HepG2 (cell line): ENCODE data around the gene IQCH. TPM values are rescaled to one million over a fixed set of nuclear protein-coding genes. Genes with fewer than 3 reads are reported as not detected.

ENCODE experiments used
- ATAC-seq: fragments of 200-7000 bp; cut with Tn5 transposase; 3 replicates; pipeline ENCODE4 v1.9.1; 2020; ENCODE audit warnings: mild to moderate bottlenecking, moderate library complexity
- BruUV-seq: library from RNA; stranded (reverse); fragments of 400-500 nt; replicated peaks from 2 replicates; lab custom pipeline; 2021; lab: Mats Ljungman, UMichigan
- CTCF ChIA-PET: fragments of 300-600 bp; formaldehyde crosslinking; extraction: SDS; loops from one replicate; lab custom pipeline; 2021; ENCODE audit warnings: low total read pairs, inconsistent platforms, low intra/inter-chr PET ratio; lab: Yijun Ruan, JAX
- POLR2A ChIA-PET: fragments of 350-600 bp; sonication (Branson Sonifier 250); formaldehyde crosslinking; loops from one replicate; lab custom pipeline; 2020; ENCODE audit warnings: antibody characterized with exemption, inconsistent platforms; lab: Yijun Ruan, JAX
- DNase-seq: peaks from one replicate; pipeline ENCODE4 v3.0.0-alpha.2; 2015; ENCODE audit warnings: low spot score
- FAIRE-seq: peaks from 3 replicates; lab custom pipeline; 2011; peaks lifted over from hg19 to GRCh38; lab: Jason Lieb, UNC
- H2AFZ ChIP-seq: one replicate; pipeline ENCODE4 v1.6.1; 2011; ENCODE audit warnings: low read length, inconsistent platforms
- H3K27ac ChIP-seq: fragments of 300-600 bp; 3 replicates; pipeline ENCODE4 v1.8.0; 2011; ENCODE audit warnings: mixed run types, mild to moderate bottlenecking, mixed read lengths, low read length, inconsistent platforms; ENCODE audit not compliant: insufficient read depth; ENCODE audit errors: extremely low read length
- H3K27me3 ChIP-seq, 2 experiments: fragments of 200-600 bp in 1 of 2; 2 replicates in 1 of 2; 3 replicates in 1 of 2; pipeline versions ENCODE4 v1.6.0 to v1.8.0; 2011; ENCODE audit warnings: low read length in 2 of 2, mild to moderate bottlenecking in 2 of 2, moderate library complexity in 2 of 2, inconsistent platforms in 1 of 2; ENCODE audit not compliant: insufficient read depth in 2 of 2, control insufficient read depth in 1 of 2
- H3K36me3 ChIP-seq, 2 experiments: fragments of 200-600 bp in 1 of 2; replicated peaks in 1 of 2; 2 replicates in 1 of 2; 3 replicates in 1 of 2; pipeline versions ENCODE4 v1.5.1 to v1.8.0; 2011; ENCODE audit warnings: low read length in 2 of 2, inconsistent platforms in 1 of 2; ENCODE audit not compliant: insufficient read depth in 2 of 2, control insufficient read depth in 1 of 2
- H3K4me1 ChIP-seq: 2 replicates; pipeline ENCODE4 v1.5.1; 2012; ENCODE audit warnings: low read length, inconsistent platforms; ENCODE audit not compliant: insufficient read depth
- H3K4me2 ChIP-seq: 2 replicates; pipeline ENCODE4 v1.6.0; 2011; ENCODE audit warnings: low read depth, low read length, inconsistent platforms
- H3K4me3 ChIP-seq, 3 experiments: fragments of 200-600 bp in 1 of 3; sonication (generic), shearing (Covaris generic) in 1 of 3; replicated peaks in 1 of 3; 2 replicates each; pipeline ENCODE4 v1.5.1; 2011 to 2016; ENCODE audit warnings: low read length in 3 of 3, inconsistent platforms in 2 of 3, low read depth in 2 of 3, mild to moderate bottlenecking in 2 of 3, control low read depth in 1 of 3, mixed read lengths in 1 of 3; ENCODE audit not compliant: insufficient read depth in 1 of 3
- H3K79me2 ChIP-seq: one replicate; pipeline ENCODE4 v1.6.1; 2011; ENCODE audit warnings: low read length, inconsistent platforms; ENCODE audit not compliant: insufficient read depth
- H3K9ac ChIP-seq: 2 replicates; pipeline ENCODE4 v1.6.0; 2011; ENCODE audit warnings: mild to moderate bottlenecking, low read depth, low read length, inconsistent platforms; ENCODE audit not compliant: insufficient read depth
- H3K9me3 ChIP-seq: 2 replicates; pipeline ENCODE4 v1.5.1; 2012; ENCODE audit warnings: mild to moderate bottlenecking, low read length
- H4K20me1 ChIP-seq: 2 replicates; pipeline ENCODE4 v1.6.0; 2011; ENCODE audit warnings: inconsistent platforms, mild to moderate bottlenecking, low read length, moderate library complexity; ENCODE audit not compliant: insufficient read depth
- AHR ChIP-seq: IDR thresholded peaks from 2 replicates; pipeline ENCODE4 v1.6.1; 2018; ENCODE audit warnings: missing genetic modification reagents, missing compliant biosample characterization
- ATF6 ChIP-seq: sonication (generic); formaldehyde crosslinking; conservative IDR thresholded peaks from 2 replicates; pipeline ENCODE4 v1.4.0; 2020; ENCODE audit warnings: missing genetic modification reagents
- DRAP1 ChIP-seq: IDR thresholded peaks from 2 replicates; pipeline ENCODE4 v1.6.1; 2016; ENCODE audit warnings: missing genetic modification reagents, missing compliant biosample characterization
- HNRNPUL1 ChIP-seq: fragments of 200-400 bp; formaldehyde crosslinking; IDR thresholded peaks from 2 replicates; pipeline ENCODE4 v1.6.1; 2017; ENCODE audit warnings: low read depth, mild to moderate bottlenecking, low read length, moderate library complexity
- MAZ ChIP-seq, 2 experiments: sonication (generic) in 1 of 2; formaldehyde crosslinking in 1 of 2; IDR thresholded peaks; 2 replicates each; pipeline versions ENCODE4 v1.5.0 to v1.6.1; 2012 to 2020; ENCODE audit warnings: low read depth in 2 of 2, mild to moderate bottlenecking in 2 of 2, borderline replicate concordance in 1 of 2, improper control_type of control experiment in 1 of 2, low read length in 1 of 2, missing genetic modification reagents in 1 of 2, moderate library complexity in 1 of 2
- MTA1 ChIP-seq: sonication (generic); formaldehyde crosslinking; IDR thresholded peaks from 2 replicates; pipeline ENCODE4 v1.4.0; 2020; ENCODE audit warnings: missing genetic modification reagents, mild to moderate bottlenecking, borderline replicate concordance
- REL ChIP-seq: sonication (generic); formaldehyde crosslinking; conservative IDR thresholded peaks from 2 replicates; pipeline ENCODE4 v1.8.0; 2022; ENCODE audit warnings: mild to moderate bottlenecking, missing genetic modification reagents, moderate library complexity
- SALL2 ChIP-seq: sonication (generic); formaldehyde crosslinking; IDR thresholded peaks from 2 replicates; pipeline ENCODE4 v1.8.1; 2023; ENCODE audit warnings: mild to moderate bottlenecking, missing genetic modification reagents, inconsistent platforms
- SPEN ChIP-seq: sonication (generic); formaldehyde crosslinking; IDR thresholded peaks from 2 replicates; pipeline ENCODE4 v1.5.1; 2020; ENCODE audit warnings: low read depth, mild to moderate bottlenecking, missing genetic modification reagents
- TFDP1 ChIP-seq: IDR thresholded peaks from 2 replicates; pipeline ENCODE4 v1.6.1; 2016; ENCODE audit warnings: missing compliant biosample characterization, missing genetic modification reagents, borderline replicate concordance
- ZBTB2 ChIP-seq: sonication (generic); formaldehyde crosslinking; IDR thresholded peaks from 2 replicates; pipeline ENCODE4 v1.8.0; 2022; ENCODE audit warnings: low read depth, missing genetic modification reagents
- ZFP91 ChIP-seq: sonication (generic); formaldehyde crosslinking; IDR thresholded peaks from 2 replicates; pipeline ENCODE4 v1.9.0; 2022; ENCODE audit warnings: missing genetic modification reagents, mild to moderate bottlenecking, borderline replicate concordance
- ZNF484 ChIP-seq: sonication (generic); formaldehyde crosslinking; IDR thresholded peaks from 2 replicates; pipeline ENCODE4 v1.5.1; 2020; ENCODE audit warnings: mild to moderate bottlenecking, low read depth, missing genetic modification reagents, borderline replicate concordance
- ZNF562 ChIP-seq: sonication (generic); formaldehyde crosslinking; IDR thresholded peaks from 2 replicates; pipeline ENCODE4 v1.8.0; 2022; ENCODE audit warnings: missing genetic modification reagents, borderline replicate concordance
- ZNF597 ChIP-seq: sonication (generic); formaldehyde crosslinking; IDR thresholded peaks from 2 replicates; pipeline ENCODE4 v1.5.0; 2020; ENCODE audit warnings: missing genetic modification reagents
- ZNF672 ChIP-seq: sonication (generic); formaldehyde crosslinking; IDR thresholded peaks from 2 replicates; pipeline ENCODE4 v1.8.1; 2022; ENCODE audit warnings: missing genetic modification reagents
- ZNF724P ChIP-seq: sonication (generic); formaldehyde crosslinking; IDR thresholded peaks from 2 replicates; pipeline ENCODE4 v1.8.0; 2022; ENCODE audit warnings: missing genetic modification reagents, borderline replicate concordance
- WGBS: methylation state at CpG from one replicate; pipeline ENCODE4 v1.1.6; 2017; ENCODE audit warnings: low lambda C conversion rate; 5-methylcytosine and 5-hydroxymethylcytosine counted together
- in situ Hi-C: cut with HindIII; loops from 2 replicates; pipeline ENCODE4 v1.10.0; 2017; ENCODE audit warnings: low pct_unique_long_range_greater_than_20kb; ENCODE audit not compliant: extremely low pct_ligation_motif_present
- intact Hi-C: fragments of 100-400 bp; cut with micrococcal nuclease; formaldehyde crosslinking; loops from one replicate; pipeline ENCODE4 v1.10.0; 2022; ENCODE audit not compliant: unreplicated experiment
- polyA plus RNA-seq, 8 experiments: library from polyadenylated mRNA; depleted of rRNA in 3 of 8; stranded (reverse) in 7 of 8; unstranded in 1 of 8; fragments of >200 nt; fragmentation: Illumina TruSeq in 4 of 8; extraction: Trizol in 4 of 8; gene quantifications; 2 replicates each; pipeline versions ENCODE4 v1.2.1 to v1.2.3, GENCODE V29; 2011 to 2016; ENCODE audit warnings: low read depth in 4 of 8, missing spikeins in 1 of 8, mixed read lengths in 1 of 8; ENCODE audit not compliant: insufficient read depth in 1 of 8
- total RNA-seq, 5 experiments: library from RNA; depleted of rRNA; stranded (reverse); fragments of >200 nt; fragmentation: Illumina TruSeq; extraction: Trizol; gene quantifications; 2 replicates each; pipeline ENCODE4 v1.2.3, GENCODE V29; 2016; ENCODE audit warnings: low read depth in 1 of 5

IQCH gene
- total and polyA plus RNA-seq, 2 of the 13 experiments (the other 11 are each of a cell fraction or from before 2014, with no cell fraction given): 0.16 to 0.55 TPM

GRCh38 chr15:67267440-67267839, 12.9 kb downstream of the IQCH start:
- POLR2A ChIA-PET: no interaction called here
- Histone ChIP-seq H3K4me1 (no peaks in the 10 kb centered on the region), H3K4me3 (no peak overlapping the region), H3K9me3 (no peaks in the 10 kb centered on the region), H3K27me3 (no peaks in the 10 kb centered on the region; a peak in 1 of 5 replicates), H4K20me1 (no peaks in the 10 kb centered on the region), H3K79me2 (no peaks in the 10 kb centered on the region), H3K4me2 (no peak overlapping the region), H3K36me3 (no peaks in the 10 kb centered on the region), H3K9ac (no peak overlapping the region), H3K27ac (no peak overlapping the region), H2AFZ (no peak overlapping the region)
- no peak for ATAC-seq
- intact Hi-C loops: no loop called here
- CTCF ChIA-PET: no interaction called here
- WGBS: 47% methylated on average over 3 of the region's 3 CpGs
- in situ Hi-C loops: no loop called here
- DNase-seq: no peak
- BruUV-seq: no TSS peak
- FAIRE-seq: no peak
- TF ChIP-seq REL (CRISPR knock-in tag) (no peak), SALL2 (CRISPR knock-in tag) (no peak), HNRNPUL1 (no peak), ZNF484 (no peak), DRAP1 (no peak), ZNF597 (CRISPR knock-in tag) (no peak), TFDP1 (CRISPR knock-in tag) (no peak), MAZ (IDR thresholded peaks at IDR 0.05; ENCODE audit: borderline replicate concordance, low read depth, low read length) (no peak), MAZ (CRISPR knock-in tag; IDR thresholded peaks at IDR 0.05; ENCODE audit: low read depth) (no peak), ZFP91 (no peak), AHR (no peak), MTA1 (CRISPR knock-in tag) (no peak), ZNF724P (CRISPR knock-in tag) (no peak), ATF6 (CRISPR knock-in tag) (no peak), ZBTB2 (CRISPR knock-in tag) (no peak), ZNF562 (CRISPR knock-in tag) (no peak), ZNF672 (CRISPR knock-in tag) (no peak), SPEN (CRISPR knock-in tag) (no peak)
